ENCODE data around the gene SLC2A4. TPM values are rescaled to one million over a fixed set of nuclear protein-coding genes. Genes with fewer than 3 reads are reported as not detected.
"Not testable (repeated sequence)": the region's sequence is repeated elsewhere in the genome, so short reads cannot be mapped to it uniquely, and the experiment has no call there.

The SLC2A4 gene
- total RNA-seq, 1 donor from 2014 or later, result 0.23 TPM

DNA sequence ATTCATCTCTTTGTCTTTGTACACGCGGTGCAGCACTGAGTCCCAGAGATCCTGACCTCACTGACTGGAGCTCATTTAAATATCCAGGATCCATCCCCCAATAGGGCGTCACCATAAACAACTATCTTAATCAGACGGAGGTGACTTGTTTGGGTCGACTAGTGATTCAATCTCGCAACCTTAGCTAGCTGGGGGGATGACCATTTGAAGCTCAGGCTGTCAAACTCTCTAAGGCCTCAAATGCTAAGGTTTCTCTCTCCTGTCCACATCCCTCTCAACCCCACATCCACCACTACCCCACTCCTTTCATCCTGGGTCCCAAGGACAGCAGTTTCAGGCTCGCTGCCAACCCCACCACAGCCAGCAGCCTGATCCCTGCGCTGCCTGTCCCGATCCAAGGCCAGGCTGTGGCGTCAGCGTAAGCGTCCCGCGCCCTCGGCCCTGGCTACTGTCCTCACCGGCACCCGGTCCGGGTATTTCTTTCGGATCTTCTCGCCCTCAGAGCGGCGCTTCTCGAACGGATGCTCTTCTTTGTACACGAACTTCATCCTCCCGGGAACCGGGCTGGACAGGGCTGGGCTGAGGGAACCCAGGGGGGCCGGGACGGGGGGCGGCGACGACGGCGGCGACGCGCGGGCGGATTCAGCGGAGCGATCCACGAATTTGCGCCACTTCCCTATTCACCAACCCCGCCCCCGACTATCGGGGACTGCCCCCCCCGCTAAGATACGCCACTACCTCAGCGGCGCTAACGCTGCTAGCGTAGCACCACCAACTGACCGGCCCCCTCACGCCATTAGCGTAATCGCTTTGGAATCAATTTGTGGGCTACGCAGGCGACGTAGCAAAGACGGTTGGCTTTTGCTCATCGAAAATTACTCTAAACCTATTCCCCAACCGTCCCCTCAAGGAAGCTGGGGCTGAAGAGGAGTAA, 39.5 kb upstream of the SLC2A4 start, which contains the start of gene GABARAP:
GABARAP (minus strand) TSS at position 667 of the 934 bp plus-strand sequence; CDS start at position 548, 119 bp downstream.
- no peak for TF ChIP-seq CTCF (conservative IDR thresholded peaks at IDR 0.05; ENCODE audit: low read depth, low read length)
- peak; percentile 68 for DNase-seq (ENCODE audit: low read depth)
- H3K4me3 ChIP-seq (ENCODE audit: low read depth, low read length), result peak within 1 kb of the TSS; percentile 82

DNA sequence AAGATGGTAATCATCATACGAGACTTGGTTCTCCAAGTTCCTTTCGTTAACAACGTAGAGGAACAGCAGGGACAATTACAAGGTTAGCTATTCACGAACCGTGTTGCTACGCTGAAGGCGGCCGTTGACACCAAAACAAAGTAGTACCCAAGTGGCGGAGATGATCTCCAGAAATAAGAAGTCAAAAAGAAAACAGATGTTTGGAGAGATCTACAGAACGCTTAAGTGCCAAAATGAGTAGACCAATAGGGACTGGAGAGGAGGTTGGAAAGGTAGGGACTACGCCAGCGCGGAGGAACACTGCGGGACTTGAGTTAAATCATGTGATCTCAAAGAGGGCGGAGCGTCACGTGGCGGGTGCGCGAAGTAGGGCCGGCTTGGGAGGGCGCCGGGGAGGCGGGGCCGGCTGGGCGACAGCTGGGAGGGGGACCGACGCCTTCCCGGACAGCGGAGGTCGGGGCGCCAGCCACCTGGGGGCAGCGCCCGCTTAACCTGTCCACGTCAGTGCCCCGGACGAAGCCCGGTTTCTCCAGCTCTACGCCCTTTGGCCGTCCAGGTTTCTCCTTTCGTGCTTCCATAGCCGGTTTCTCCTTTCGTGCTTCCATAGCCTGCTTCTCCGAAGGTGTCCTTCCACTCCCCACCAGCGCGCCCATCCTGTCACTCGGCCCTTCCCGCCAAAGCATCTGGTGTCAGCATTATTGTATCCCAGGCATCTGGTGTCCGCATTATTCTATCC, 38.6 kb upstream of the SLC2A4 start:
- no peak for TF ChIP-seq CTCF (conservative IDR thresholded peaks at IDR 0.05; ENCODE audit: low read depth, low read length)
- peak; percentile 91 for DNase-seq (ENCODE audit: low read depth)
- peak overlapping the region; percentile 82 for H3K4me3 ChIP-seq (ENCODE audit: low read depth, low read length)

GRCh38 chr17:7243453-7243729, 38.1 kb upstream of the SLC2A4 start:
- TF ChIP-seq CTCF (conservative IDR thresholded peaks at IDR 0.05; ENCODE audit: low read depth, low read length), result no peak
- H3K4me3 ChIP-seq (ENCODE audit: low read depth, low read length), result peak overlapping the region; percentile 82
- DNase-seq (ENCODE audit: low read depth), result no peak

DNA sequence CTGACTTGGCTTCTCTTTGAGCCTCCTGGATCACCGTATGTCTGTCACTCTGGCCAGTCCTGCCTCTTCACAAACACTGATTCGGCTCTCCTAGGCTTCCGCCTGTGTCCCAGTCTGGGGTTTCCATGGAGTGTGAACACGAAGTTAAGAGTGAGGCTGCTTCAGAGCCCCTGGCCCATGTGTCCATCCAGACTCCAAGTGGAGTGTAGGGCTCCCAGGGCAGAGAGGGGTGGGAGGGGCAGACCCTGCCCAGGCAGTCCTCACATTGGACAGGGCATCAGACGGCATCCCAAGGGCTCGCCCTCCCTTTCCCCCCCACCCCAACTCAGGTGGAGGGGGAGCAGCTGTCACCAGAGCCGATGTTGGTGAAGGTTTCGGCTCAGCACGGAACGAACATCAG, 37.7 kb upstream of the SLC2A4 start:
- DNase-seq (ENCODE audit: low read depth); H3K4me3 ChIP-seq (ENCODE audit: low read depth, low read length): not testable (repeated sequence)

- no peak overlapping the region for H3K4me3 ChIP-seq (ENCODE audit: low read depth, low read length)
- no peak for TF ChIP-seq CTCF (conservative IDR thresholded peaks at IDR 0.05; ENCODE audit: low read depth, low read length)
- no peak for DNase-seq (ENCODE audit: low read depth)
Measured at GRCh38 chr17:7246779-7247178, 34.7 kb upstream of the SLC2A4 start.

- H3K4me3 ChIP-seq (ENCODE audit: low read depth, low read length), result no peak overlapping the region
- DNase-seq (ENCODE audit: low read depth), result no peak
- TF ChIP-seq CTCF (conservative IDR thresholded peaks at IDR 0.05; ENCODE audit: low read depth, low read length), result no peak
Measured at GRCh38 chr17:7248796-7249195, 32.7 kb upstream of the SLC2A4 start.

- no peak overlapping the region for H3K4me3 ChIP-seq (ENCODE audit: low read depth, low read length)
- no peak for TF ChIP-seq CTCF (conservative IDR thresholded peaks at IDR 0.05; ENCODE audit: low read depth, low read length)
- no peak for DNase-seq (ENCODE audit: low read depth)
Measured at GRCh38 chr17:7249214-7249613, 32.3 kb upstream of the SLC2A4 start.
